DLD1 (cell line): ENCODE data around the gene DHFR2.

Experiments
- in situ Hi-C: cut with HindIII; loops from 2 replicates; pipeline ENCODE4 v1.10.0; 2017; ENCODE audit warnings: low sequenced_read_pairs

DHFR2 gene

GRCh38 chr3:94008253-94008652 is 54.5 kb downstream of the DHFR2 start:
- in situ Hi-C loops: no loop called here
